B cell (primary cell): ENCODE data around the gene PHF24. TPM values are rescaled to one million over a fixed set of nuclear protein-coding genes. Genes with fewer than 3 reads are reported as not detected.

Source experiments
- ATAC-seq: fragments of 200-7000 bp; cut with Tn5 transposase; one replicate; pipeline ENCODE4 v1.10.0; 2021; ENCODE audit warnings: low read depth, mild to moderate bottlenecking, moderate number of reproducible peaks, moderate library complexity
- CTCF ChIA-PET: fragments of 350-600 bp; sonication (Branson Sonifier 250); formaldehyde crosslinking; loops from one replicate; lab custom pipeline; 2021; ENCODE audit warnings: antibody characterized with exemption, inconsistent platforms; lab: Charles Lee
- POLR2A ChIA-PET: fragments of 350-600 bp; sonication (Branson Sonifier 250); formaldehyde crosslinking; loops from one replicate; lab custom pipeline; 2021; ENCODE audit warnings: antibody characterized with exemption; lab: Charles Lee
- DNase-seq: peaks from one replicate; pipeline ENCODE4 v3.0.0; 2013
- H2AFZ ChIP-seq: 2 replicates; pipeline ENCODE4 v1.6.1; 2012; ENCODE audit warnings: mild to moderate bottlenecking, low read depth, low read length; ENCODE audit not compliant: insufficient read depth, poor library complexity, severe bottlenecking
- H3K27ac ChIP-seq, 2 donors: 1 replicate in 1 of 2; 2 replicates in 1 of 2; pipeline ENCODE4 v1.5.1; 2012 to 2013; ENCODE audit warnings: low read length in 2 of 2, mild to moderate bottlenecking in 2 of 2, moderate library complexity in 1 of 2
- H3K27me3 ChIP-seq, 4 experiments: fragments of 200-600 bp in 1 of 4; sonication (generic) in 1 of 4; replicated peaks in 1 of 4; 1 replicate in 2 of 4; 2 replicates in 2 of 4; pipeline versions ENCODE4 v1.6.1 to v1.7.0; 2013 to 2016; ENCODE audit warnings: low read length in 3 of 4, mild to moderate bottlenecking in 2 of 4, mixed read lengths in 1 of 4, moderate library complexity in 1 of 4; ENCODE audit not compliant: insufficient read depth in 4 of 4, control insufficient read depth in 3 of 4; ENCODE audit errors: control extremely low read depth in 1 of 4
- H3K36me3 ChIP-seq, 2 experiments: replicated peaks in 1 of 2; 1 replicate in 1 of 2; 2 replicates in 1 of 2; pipeline versions ENCODE4 v1.6.1 to v1.7.1; 2013; ENCODE audit warnings: low read length in 1 of 2; ENCODE audit not compliant: insufficient read depth in 2 of 2, control insufficient read depth in 1 of 2; ENCODE audit errors: control extremely low read depth in 1 of 2, extremely low read depth in 1 of 2
- H3K4me1 ChIP-seq, 2 donors: fragments of 200-600 bp in 1 of 2; sonication (generic) in 1 of 2; 1 replicate in 1 of 2; 2 replicates in 1 of 2; pipeline versions ENCODE4 v1.5.1 to v1.6.1; 2013 to 2017; ENCODE audit warnings: low read length in 2 of 2; ENCODE audit not compliant: control insufficient read depth in 2 of 2, insufficient read depth in 2 of 2
- H3K4me2 ChIP-seq: replicated peaks from 2 replicates; pipeline ENCODE3; 2012; ENCODE audit warnings: mild to moderate bottlenecking, low read depth, low read length; ENCODE audit not compliant: poor library complexity, severe bottlenecking
- H3K4me3 ChIP-seq, 5 experiments: fragments of 200-600 bp in 1 of 5; sonication (generic) in 1 of 5; 1 replicate in 3 of 5; 2 replicates in 2 of 5; pipeline versions ENCODE4 v1.5.1 to v1.7.0; 2011 to 2016; ENCODE audit warnings: low read length in 4 of 5, mild to moderate bottlenecking in 4 of 5, low read depth in 2 of 5, control low read depth in 1 of 5, moderate library complexity in 1 of 5; ENCODE audit not compliant: insufficient read depth in 1 of 5; ENCODE audit errors: control extremely low read depth in 1 of 5, extremely low read depth in 1 of 5
- H3K79me2 ChIP-seq: fragments of 200-600 bp; sonication (generic); one replicate; pipeline ENCODE4 v1.6.0; 2016; ENCODE audit warnings: low read length; ENCODE audit not compliant: control insufficient read depth, insufficient read depth
- H3K9ac ChIP-seq: fragments of 200-600 bp; sonication (generic); 2 replicates; pipeline ENCODE4 v1.6.1; 2017; ENCODE audit warnings: mild to moderate bottlenecking, low read length, moderate library complexity
- H3K9me3 ChIP-seq, 3 donors: one replicate each; pipeline versions ENCODE4 v1.6.1 to v1.7.1; 2013; ENCODE audit warnings: low read length in 2 of 3; ENCODE audit not compliant: control insufficient read depth in 2 of 3, insufficient read depth in 1 of 3; ENCODE audit errors: control extremely low read depth in 1 of 3
- H4K20me1 ChIP-seq: 2 replicates; pipeline ENCODE4 v1.6.0; 2012; ENCODE audit warnings: mild to moderate bottlenecking, low read length; ENCODE audit not compliant: insufficient read depth, control insufficient read depth, poor library complexity, severe bottlenecking
- H3K27ac Mint-ChIP-seq: one replicate; pipeline ENCODE4 v1.8.0; 2021; ENCODE audit warnings: mixed read lengths
- H3K27me3 Mint-ChIP-seq: one replicate; pipeline ENCODE4 v1.8.0; 2021; ENCODE audit warnings: mixed read lengths
- H3K4me1 Mint-ChIP-seq: one replicate; pipeline ENCODE4 v1.8.0; 2021; ENCODE audit warnings: mixed read lengths
- H3K4me3 Mint-ChIP-seq: one replicate; pipeline ENCODE4 v1.8.0; 2021; ENCODE audit warnings: mixed read lengths
- H3K9me3 Mint-ChIP-seq: one replicate; pipeline ENCODE4 v1.8.0; 2022; ENCODE audit warnings: mixed read lengths; ENCODE audit not compliant: insufficient read depth
- EZH2 ChIP-seq: IDR thresholded peaks from 2 replicates; pipeline ENCODE4 v1.6.1; 2012; ENCODE audit warnings: borderline replicate concordance, low read depth, mild to moderate bottlenecking, moderate library complexity, low read length; ENCODE audit not compliant: insufficient read depth, poor library complexity, severe bottlenecking
- WGBS: methylation state at CpG from one replicate; pipeline ENCODE4 v1.1.5; 2013; ENCODE audit warnings: missing lambda C conversion rate; ENCODE audit not compliant: insufficient coverage; 5-methylcytosine and 5-hydroxymethylcytosine counted together
- intact Hi-C: fragments of 100-400 bp; cut with micrococcal nuclease; formaldehyde crosslinking; loops from one replicate; pipeline ENCODE4 v1.10.0; 2022
- polyA plus RNA-seq: library from polyadenylated mRNA; depleted of rRNA; stranded (reverse); fragments of >200 nt; gene quantifications from 2 replicates; pipeline ENCODE4 v1.2.3, GENCODE V29; 2012
- total RNA-seq, 2 donors: library from RNA; stranded (reverse); fragments of 120-200 nt in 1 of 2; gene quantifications; 1 replicate in 1 of 2; 2 replicates in 1 of 2; pipeline versions ENCODE4 v1.2.3 to v1.2.4, GENCODE V29; 2013 to 2022
- TF ChIP-seq, protein P1 (sequence below): fragments of 200-600 bp; IDR thresholded peaks from one replicate; pipeline ENCODE4 v1.8.0; 2022; ENCODE audit warnings: antibody characterized with exemption, mild to moderate bottlenecking

Gene PHF24
- total and polyA plus RNA-seq, 2 donors (not counting 1 experiment from before 2014, with no cell fraction given), result not detected

DNA sequence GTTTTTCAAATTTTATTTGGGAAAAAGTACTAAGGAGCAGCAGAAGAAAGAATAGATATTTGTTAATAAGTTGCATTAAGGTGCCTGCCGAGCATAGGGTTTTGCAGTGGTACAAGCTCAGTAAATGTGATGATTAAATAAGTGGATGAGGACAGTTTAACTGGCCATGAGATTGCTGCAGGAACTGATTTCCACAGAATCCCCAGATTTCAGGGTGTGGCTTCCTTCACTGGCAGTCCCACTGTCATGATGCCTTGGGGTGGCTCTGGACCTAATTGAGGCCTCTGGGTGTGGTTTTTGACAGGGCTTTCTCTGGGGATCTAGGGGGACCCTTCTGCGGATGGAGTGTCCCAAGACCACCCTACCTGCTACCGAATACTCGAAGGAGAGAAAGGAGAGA lies 1.4 kb downstream of the PHF24 start:
- Histone ChIP-seq H3K4me1 (peaks cover 9 to 10% of the 10 kb centered on the region in 2 donors), H3K27me3 (peaks cover 0 to 53% (median 46%) of the 10 kb centered on the region in 4 experiments), H3K27ac (no peak overlapping the region), H3K9me3 (peaks cover 0 to 5% (median 0%) of the 10 kb centered on the region in 3 donors), H3K79me2 (no peaks in the 10 kb centered on the region), H3K9ac (no peak overlapping the region), H3K36me3 (no peaks in the 10 kb centered on the region), H4K20me1 (no peaks in the 10 kb centered on the region), H3K4me3 (no peak overlapping the region), H2AFZ (no peak overlapping the region), H3K4me2 (no peak overlapping the region)
- DNase-seq (no peak), ATAC-seq (no peak)
- Mint-ChIP-seq H3K27me3 (peaks cover 62% of the 10 kb centered on the region), H3K27ac (no peak overlapping the region), H3K9me3 (no peaks in the 10 kb centered on the region), H3K4me1 (peaks cover 2% of the 10 kb centered on the region), H3K4me3 (no peak overlapping the region)
- POLR2A ChIA-PET, result no interaction called here
- intact Hi-C loops, result no loop called here
- 98% methylated on average over 4 of the region's 4 CpGs for WGBS
- CTCF ChIA-PET, result interaction anchor here (1.2 kb wide), 2 partner anchors 26 to 60 kb away, joined by 3 read pairs; no protein-coding TSS in a partner anchor
- no peak for TF ChIP-seq EZH2
- TF ChIP-seq, protein P1, sequence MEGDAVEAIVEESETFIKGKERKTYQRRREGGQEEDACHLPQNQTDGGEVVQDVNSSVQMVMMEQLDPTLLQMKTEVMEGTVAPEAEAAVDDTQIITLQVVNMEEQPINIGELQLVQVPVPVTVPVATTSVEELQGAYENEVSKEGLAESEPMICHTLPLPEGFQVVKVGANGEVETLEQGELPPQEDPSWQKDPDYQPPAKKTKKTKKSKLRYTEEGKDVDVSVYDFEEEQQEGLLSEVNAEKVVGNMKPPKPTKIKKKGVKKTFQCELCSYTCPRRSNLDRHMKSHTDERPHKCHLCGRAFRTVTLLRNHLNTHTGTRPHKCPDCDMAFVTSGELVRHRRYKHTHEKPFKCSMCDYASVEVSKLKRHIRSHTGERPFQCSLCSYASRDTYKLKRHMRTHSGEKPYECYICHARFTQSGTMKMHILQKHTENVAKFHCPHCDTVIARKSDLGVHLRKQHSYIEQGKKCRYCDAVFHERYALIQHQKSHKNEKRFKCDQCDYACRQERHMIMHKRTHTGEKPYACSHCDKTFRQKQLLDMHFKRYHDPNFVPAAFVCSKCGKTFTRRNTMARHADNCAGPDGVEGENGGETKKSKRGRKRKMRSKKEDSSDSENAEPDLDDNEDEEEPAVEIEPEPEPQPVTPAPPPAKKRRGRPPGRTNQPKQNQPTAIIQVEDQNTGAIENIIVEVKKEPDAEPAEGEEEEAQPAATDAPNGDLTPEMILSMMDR, result no peak

DNA sequence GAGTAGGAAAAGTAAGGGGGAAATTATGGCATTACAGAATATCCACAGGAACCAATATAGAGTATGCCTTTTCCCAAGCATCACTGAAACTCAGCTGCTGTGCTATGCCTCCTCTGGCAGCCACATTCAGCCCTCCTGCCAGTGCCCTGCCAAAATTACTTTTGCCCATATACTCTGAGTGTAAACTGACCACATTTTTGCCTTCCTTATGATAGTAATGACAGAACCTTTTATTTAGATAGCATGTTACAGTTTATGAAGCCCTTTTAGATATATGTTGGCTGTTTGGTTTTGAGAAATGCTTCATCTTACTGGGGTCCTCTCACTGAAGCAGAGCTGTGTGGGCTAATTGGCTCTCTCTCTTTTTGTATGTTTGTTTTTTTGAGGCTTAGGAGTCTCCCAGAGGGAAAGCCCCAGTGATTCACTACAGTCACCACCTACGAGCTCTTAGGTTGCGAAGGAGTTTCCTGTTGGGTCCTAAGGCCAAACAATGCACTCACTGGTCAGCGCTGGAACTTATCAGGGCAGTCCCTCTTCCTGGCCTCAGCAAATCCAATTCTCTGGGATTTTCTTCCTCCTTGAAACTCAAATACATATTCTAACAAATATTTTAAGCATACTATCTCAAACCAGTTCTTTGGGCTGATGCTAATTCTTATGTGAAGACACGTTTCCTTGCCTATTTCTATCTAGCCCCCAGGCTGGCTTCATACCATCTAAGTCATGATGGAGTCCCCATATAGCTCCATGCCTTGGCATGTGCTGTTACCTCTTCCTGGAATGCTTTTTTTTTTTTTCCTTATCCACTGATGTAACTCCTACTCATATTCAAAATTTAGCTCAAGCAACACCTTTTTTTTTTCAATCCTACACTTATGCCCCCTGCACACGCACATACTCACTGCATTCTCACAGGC lies 3.7 kb downstream of the PHF24 start:
- peaks cover 9 to 10% of the 10 kb centered on the region in 2 donors for H3K4me1 ChIP-seq
- no peaks in the 10 kb centered on the region for H3K9me3 Mint-ChIP-seq
- no peak overlapping the region for H3K27ac ChIP-seq
- DNase-seq (no peak), ATAC-seq (no peak)
- peaks cover 0 to 62% (median 57%) of the 10 kb centered on the region in 4 experiments for H3K27me3 ChIP-seq
- WGBS, result 50% methylated on average over 5 of the region's 5 CpGs
- no peak overlapping the region for H3K27ac Mint-ChIP-seq
- H3K4me2 ChIP-seq, result no peak overlapping the region
- H3K4me1 Mint-ChIP-seq, result peaks cover 2% of the 10 kb centered on the region
- H3K36me3 ChIP-seq, result no peaks in the 10 kb centered on the region
- H3K4me3 Mint-ChIP-seq, result no peak overlapping the region
- intact Hi-C loops, result no loop called here
- peaks cover 0 to 5% (median 0%) of the 10 kb centered on the region in 3 donors for H3K9me3 ChIP-seq
- no peak overlapping the region for H3K9ac ChIP-seq
- peaks cover 65% of the 10 kb centered on the region for H3K27me3 Mint-ChIP-seq
- CTCF ChIA-PET, result interaction anchor here (1.6 kb wide), 1 partner anchor 10 kb away, joined by 5 read pairs; no protein-coding TSS in a partner anchor
- no peak overlapping the region for H2AFZ ChIP-seq
- no peaks in the 10 kb centered on the region for H3K79me2 ChIP-seq
- TF ChIP-seq EZH2, result no peak
- TF ChIP-seq, protein P1, result no peak
- no peaks in the 10 kb centered on the region for H4K20me1 ChIP-seq
- POLR2A ChIA-PET, result interaction anchor here (0.6 kb wide), 1 partner anchor 11 kb away, joined by 4 read pairs; no protein-coding TSS in a partner anchor
- no peak overlapping the region for H3K4me3 ChIP-seq
